Calu3 (cell line): ENCODE measurements around the gene APOO. TPM values are rescaled to one million over a fixed set of nuclear protein-coding genes. Genes with fewer than 3 reads are reported as not detected.

Experiments
- BruUV-seq: library from RNA; stranded (reverse); fragments of 400-500 nt; replicated peaks from 2 replicates; lab custom pipeline; 2021; lab: Mats Ljungman, UMichigan
- CTCF ChIA-PET: fragments of 300-600 bp; sonication (Branson Sonifier 250); formaldehyde crosslinking; loops from one replicate; lab custom pipeline; 2022; ENCODE audit warnings: antibody characterized with exemption; lab: Charles Lee
- DNase-seq: peaks from one replicate; pipeline ENCODE4 v3.0.0; 2022
- H3K27ac Mint-ChIP-seq: one replicate; pipeline ENCODE4 v1.8.0; 2022; ENCODE audit warnings: mixed read lengths; ENCODE audit not compliant: unreplicated experiment
- H3K27me3 Mint-ChIP-seq: one replicate; pipeline ENCODE4 v1.8.0; 2022; ENCODE audit warnings: mixed read lengths; ENCODE audit not compliant: unreplicated experiment
- H3K36me3 Mint-ChIP-seq: one replicate; pipeline ENCODE4 v1.8.0; 2022; ENCODE audit warnings: mild to moderate bottlenecking, moderate library complexity, mixed read lengths; ENCODE audit not compliant: insufficient read depth, unreplicated experiment
- H3K4me1 Mint-ChIP-seq: one replicate; pipeline ENCODE4 v1.8.0; 2022; ENCODE audit warnings: mild to moderate bottlenecking, low read depth, mixed read lengths; ENCODE audit not compliant: unreplicated experiment
- H3K4me3 Mint-ChIP-seq: one replicate; pipeline ENCODE4 v1.8.0; 2022; ENCODE audit warnings: mild to moderate bottlenecking, low read depth, moderate library complexity, mixed read lengths; ENCODE audit not compliant: unreplicated experiment
- H3K9me3 Mint-ChIP-seq: one replicate; pipeline ENCODE4 v1.8.0; 2022; ENCODE audit warnings: low read depth, mixed read lengths; ENCODE audit not compliant: unreplicated experiment
- intact Hi-C: fragments of 100-400 bp; cut with micrococcal nuclease; formaldehyde crosslinking; loops from one replicate; pipeline ENCODE4 v1.10.0; 2022; ENCODE audit not compliant: unreplicated experiment
- total RNA-seq: library from RNA; stranded (reverse); gene quantifications from 2 replicates; pipeline ENCODE4 v1.2.3, GENCODE V29; 2022
- TF ChIP-seq, protein P1 (sequence below): fragments of 200-600 bp; IDR thresholded peaks from one replicate; pipeline ENCODE4 v1.8.0; 2022; ENCODE audit warnings: antibody characterized with exemption; ENCODE audit not compliant: unreplicated experiment

APOO gene
- total RNA-seq, 1 experiment from 2014 or later = 46.8 TPM

DNA sequence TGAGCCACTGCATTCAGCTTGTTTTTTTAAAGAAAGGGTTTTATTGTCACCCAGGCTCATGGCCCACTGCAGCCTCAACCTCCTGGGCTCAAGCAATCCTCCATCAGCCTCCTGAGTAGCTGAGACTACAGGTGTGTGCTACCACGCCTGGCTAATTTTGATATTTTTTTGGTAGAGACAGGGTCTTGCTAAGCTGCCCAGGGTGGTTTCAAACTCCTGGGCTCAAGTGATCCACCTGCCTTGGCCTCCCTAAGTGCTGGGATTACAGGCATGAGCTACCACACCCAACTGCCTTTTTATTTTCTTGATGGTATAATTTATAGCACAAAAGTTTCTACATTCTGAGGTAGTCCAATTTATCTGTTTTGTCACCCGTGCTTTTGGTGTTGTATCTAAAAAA, 85.9 kb downstream of the APOO start:
- no peak overlapping the region for H3K4me3 Mint-ChIP-seq
- no peaks in the 10 kb centered on the region for H3K9me3 Mint-ChIP-seq
- H3K27me3 Mint-ChIP-seq = no peaks in the 10 kb centered on the region
- intact Hi-C loops = loop anchor here (5.0 kb wide), 1 partner anchor 35 kb away; no protein-coding TSS in a partner anchor
- peak overlapping the region; percentile 52 for H3K27ac Mint-ChIP-seq
- H3K4me1 Mint-ChIP-seq = peaks cover 12% of the 10 kb centered on the region
- CTCF ChIA-PET = interaction anchor here (1.2 kb wide), 2 partner anchors 33 to 80 kb away, joined by 4 to 6 read pairs; no protein-coding TSS in a partner anchor
- TF ChIP-seq, protein P1, sequence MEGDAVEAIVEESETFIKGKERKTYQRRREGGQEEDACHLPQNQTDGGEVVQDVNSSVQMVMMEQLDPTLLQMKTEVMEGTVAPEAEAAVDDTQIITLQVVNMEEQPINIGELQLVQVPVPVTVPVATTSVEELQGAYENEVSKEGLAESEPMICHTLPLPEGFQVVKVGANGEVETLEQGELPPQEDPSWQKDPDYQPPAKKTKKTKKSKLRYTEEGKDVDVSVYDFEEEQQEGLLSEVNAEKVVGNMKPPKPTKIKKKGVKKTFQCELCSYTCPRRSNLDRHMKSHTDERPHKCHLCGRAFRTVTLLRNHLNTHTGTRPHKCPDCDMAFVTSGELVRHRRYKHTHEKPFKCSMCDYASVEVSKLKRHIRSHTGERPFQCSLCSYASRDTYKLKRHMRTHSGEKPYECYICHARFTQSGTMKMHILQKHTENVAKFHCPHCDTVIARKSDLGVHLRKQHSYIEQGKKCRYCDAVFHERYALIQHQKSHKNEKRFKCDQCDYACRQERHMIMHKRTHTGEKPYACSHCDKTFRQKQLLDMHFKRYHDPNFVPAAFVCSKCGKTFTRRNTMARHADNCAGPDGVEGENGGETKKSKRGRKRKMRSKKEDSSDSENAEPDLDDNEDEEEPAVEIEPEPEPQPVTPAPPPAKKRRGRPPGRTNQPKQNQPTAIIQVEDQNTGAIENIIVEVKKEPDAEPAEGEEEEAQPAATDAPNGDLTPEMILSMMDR = no peak
- no peak for DNase-seq
- BruUV-seq = no TSS peak
- no peaks in the 10 kb centered on the region for H3K36me3 Mint-ChIP-seq

DNA sequence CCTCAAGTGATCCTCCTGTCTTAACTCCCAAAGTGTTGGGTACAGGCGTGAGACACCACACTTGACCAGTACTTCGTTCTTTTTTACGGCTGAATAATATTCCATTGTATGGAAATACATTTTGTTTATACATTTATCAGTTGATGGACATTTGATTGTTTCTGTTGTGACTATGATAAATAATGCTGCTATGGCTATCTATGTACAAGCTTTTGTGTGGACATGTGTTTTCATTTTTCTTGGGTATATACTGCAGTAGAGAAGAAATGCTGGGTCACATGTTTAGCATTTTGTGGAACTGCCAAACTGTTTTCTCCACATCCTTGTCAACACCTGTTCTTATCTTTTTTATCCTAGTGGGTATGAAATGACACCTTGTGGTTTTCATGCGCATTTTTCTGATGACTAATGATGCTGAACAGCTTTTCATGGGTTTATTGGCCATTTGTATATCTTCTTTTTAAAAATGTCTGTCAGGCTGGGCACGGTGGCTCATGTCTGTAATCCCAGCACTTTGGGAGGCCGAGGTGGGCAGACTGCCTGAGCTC, 87.4 kb downstream of the APOO start:
- CTCF ChIA-PET = interaction anchor here (1.0 to 1.1 kb wide), 3 partner anchors 13 to 38 kb away, joined by 3 to 10 read pairs (median 3); partner anchors contain the start of gene SAT1
- no TSS peak for BruUV-seq

DNA sequence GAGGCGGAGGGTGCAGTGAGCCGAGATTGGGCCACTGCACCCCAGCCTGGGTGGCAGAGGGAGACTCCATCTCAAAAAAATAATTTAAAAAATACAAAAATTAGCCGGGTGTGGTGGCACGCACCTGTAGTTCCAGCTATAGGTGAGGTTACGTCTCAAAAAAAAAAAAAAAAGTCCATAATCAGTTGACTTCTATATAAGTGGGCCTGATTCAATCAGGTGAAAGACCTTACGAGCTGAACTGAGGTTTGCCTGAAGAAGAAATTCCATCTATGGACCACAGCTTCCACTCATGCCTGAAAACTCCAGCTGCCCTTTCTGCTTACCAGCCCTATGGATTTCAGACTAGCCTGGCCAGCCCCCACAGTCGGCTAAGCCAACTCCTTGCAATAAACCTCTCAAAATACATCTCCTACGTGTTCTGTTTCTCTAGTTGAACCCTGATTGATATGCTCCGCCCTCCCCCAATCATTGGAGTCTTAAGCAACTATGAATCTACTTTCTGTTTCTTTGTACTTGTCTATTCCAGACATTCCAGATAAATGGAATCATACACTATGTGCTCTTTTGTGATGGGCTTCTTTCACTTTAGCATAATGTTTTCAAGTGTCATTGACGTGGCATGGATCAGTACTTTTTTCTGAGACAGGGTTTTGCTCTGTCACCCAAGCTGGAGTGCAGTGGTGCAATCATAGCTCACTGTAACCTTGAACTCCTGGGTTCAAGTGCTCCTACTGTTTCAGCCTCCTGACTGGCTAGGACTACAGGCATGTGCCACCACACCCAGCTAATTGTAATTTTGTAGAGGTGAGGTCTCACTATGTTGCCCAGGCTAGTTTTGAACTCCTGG, 88.1 kb downstream of the APOO start:
- Mint-ChIP-seq H3K9me3 (no peaks in the 10 kb centered on the region), H3K4me1 (no peaks in the 10 kb centered on the region), H3K27ac (no peak overlapping the region), H3K36me3 (no peaks in the 10 kb centered on the region), H3K27me3 (no peaks in the 10 kb centered on the region), H3K4me3 (no peak overlapping the region)
- CTCF ChIA-PET = interaction anchor here (0.7 to 1.1 kb wide), 3 partner anchors 22 to 38 kb away, joined by 3 read pairs; partner anchors contain the start of gene SAT1
- DNase-seq = no peak
- BruUV-seq = no TSS peak
- TF ChIP-seq, protein P1 = no peak
- intact Hi-C loops = loop anchor here (5.0 kb wide), 1 partner anchor 32 kb away; no protein-coding TSS in a partner anchor

More for the DNA sequence above, 87.4 kb downstream of the APOO start:
- DNase-seq = peak; percentile 11
- TF ChIP-seq, protein P1 = no peak
- no peak overlapping the region for H3K4me3 Mint-ChIP-seq
- H3K27ac Mint-ChIP-seq = no peak overlapping the region
- no peaks in the 10 kb centered on the region for H3K9me3 Mint-ChIP-seq
- no peaks in the 10 kb centered on the region for H3K4me1 Mint-ChIP-seq
- no peaks in the 10 kb centered on the region for H3K27me3 Mint-ChIP-seq
- intact Hi-C loops = loop anchor here (5.0 kb wide), 1 partner anchor 33 kb away; no protein-coding TSS in a partner anchor
- no peaks in the 10 kb centered on the region for H3K36me3 Mint-ChIP-seq

DNA sequence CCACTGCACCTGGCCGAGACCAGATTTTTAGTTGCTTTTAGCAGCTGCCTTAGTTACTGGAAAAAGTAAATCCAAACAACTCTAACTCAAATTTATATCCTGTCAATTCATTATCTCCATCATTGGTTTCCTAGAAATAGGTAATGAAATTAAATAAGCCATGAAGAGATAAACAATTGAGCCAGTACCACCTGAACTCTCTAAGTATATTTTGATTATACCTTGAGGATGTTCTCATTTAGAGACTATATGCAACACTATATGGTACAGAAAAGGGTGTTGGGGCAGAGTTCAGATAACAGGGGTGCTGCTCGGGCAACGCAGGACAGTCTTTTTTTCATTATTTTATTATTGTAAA, 89.8 kb downstream of the APOO start:
- no peak overlapping the region for H3K27ac Mint-ChIP-seq
- H3K36me3 Mint-ChIP-seq = no peaks in the 10 kb centered on the region
- TF ChIP-seq, protein P1 = no peak
- CTCF ChIA-PET = no interaction called here
- no peaks in the 10 kb centered on the region for H3K4me1 Mint-ChIP-seq
- no peaks in the 10 kb centered on the region for H3K27me3 Mint-ChIP-seq
- intact Hi-C loops = no loop called here
- H3K4me3 Mint-ChIP-seq = no peak overlapping the region
- no peak for DNase-seq
- H3K9me3 Mint-ChIP-seq = no peaks in the 10 kb centered on the region
- BruUV-seq = no TSS peak
